GM19099 (cell line): ENCODE data around the gene TMEM59L.

Experiments used
- POLR2A ChIP-seq: IDR thresholded peaks from 3 replicates; pipeline ENCODE4 v1.6.1; 2011; ENCODE audit warnings: low read depth; ENCODE audit not compliant: insufficient read length; ENCODE audit errors: extremely low read depth

Gene TMEM59L

DNA sequence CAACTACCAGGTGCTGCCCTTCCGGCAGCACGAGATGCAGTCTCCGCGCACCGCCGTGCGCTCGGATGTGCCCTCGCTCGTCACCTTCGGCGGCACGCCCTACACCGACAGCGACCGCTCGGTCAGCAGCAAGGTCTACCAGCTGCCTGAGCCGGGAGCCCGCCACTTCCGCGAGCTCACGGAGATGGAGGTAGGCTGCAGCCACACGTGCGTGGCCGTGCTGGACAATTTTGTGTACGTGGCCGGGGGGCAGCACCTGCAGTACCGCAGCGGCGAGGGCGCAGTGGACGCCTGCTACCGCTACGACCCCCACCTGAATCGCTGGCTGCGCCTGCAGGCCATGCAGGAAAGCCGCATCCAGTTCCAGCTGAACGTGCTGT, 55.6 kb downstream of the TMEM59L start:
- no peak for TF ChIP-seq POLR2A

DNA sequence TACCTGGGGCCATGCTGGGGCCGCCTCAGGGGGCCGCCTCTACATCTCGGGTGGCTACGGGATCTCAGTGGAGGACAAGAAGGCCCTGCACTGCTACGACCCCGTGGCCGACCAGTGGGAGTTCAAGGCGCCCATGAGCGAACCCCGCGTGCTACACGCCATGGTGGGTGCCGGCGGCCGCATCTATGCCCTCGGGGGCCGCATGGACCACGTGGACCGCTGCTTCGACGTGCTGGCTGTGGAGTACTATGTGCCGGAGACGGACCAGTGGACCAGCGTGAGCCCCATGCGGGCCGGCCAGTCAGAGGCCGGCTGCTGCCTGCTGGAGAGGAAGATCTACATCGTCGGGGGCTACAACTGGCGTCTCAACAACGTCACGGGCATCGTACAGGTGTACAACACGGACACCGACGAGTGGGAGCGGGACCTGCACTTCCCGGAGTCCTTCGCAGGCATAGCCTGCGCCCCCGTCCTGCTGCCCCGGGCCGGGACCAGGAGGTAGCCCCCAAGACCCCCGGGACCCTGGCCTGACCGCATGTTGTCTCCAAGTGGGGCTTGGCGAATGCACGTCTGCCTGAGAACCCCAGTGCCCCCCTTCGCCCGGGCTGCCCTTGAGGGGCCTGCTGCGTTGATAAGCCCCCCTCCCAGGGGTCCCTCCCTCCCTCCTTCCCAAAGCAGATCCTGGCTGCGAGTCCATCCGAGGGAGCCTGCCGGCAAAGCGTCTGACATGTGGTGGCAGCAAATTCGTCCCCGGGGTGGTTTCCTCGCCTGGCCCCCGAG, 56.3 kb downstream of the TMEM59L start:
- TF ChIP-seq POLR2A, result no peak

DNA sequence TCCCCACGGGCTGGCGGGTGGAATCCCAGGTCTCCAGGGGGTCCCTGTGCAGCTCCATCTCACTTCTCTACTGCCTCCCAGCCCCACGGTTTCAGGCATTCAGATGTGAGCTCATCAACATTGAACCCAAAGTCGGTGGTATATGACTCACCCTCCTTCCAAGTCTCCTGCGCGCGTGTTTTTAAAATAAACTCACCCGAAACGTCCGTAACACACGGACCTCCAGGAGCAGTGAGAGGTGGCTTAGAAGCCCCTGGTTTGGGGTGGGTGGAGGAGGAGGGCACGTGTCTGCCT, 56.8 kb downstream of the TMEM59L start:
- TF ChIP-seq POLR2A, result no peak

DNA sequence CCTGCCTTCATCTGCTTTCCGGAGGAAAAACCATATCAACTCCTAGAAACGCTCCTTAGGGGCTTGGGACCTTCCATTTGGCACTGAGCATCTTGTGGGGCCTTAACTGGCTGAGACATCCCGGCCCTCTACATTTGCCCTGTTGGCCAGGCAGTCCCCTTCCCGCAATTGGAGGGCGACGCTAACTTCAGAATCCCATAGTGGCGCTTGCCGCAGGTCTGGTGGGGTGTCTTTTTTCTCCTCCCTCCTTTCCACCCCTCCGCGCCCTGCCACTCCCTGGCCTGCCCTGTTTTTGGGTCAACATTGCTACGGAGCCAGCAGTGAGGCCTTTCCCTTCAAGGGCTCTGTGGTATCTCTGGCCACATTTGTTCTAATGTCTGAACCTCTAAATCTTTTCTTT, 57.2 kb downstream of the TMEM59L start:
- no peak for TF ChIP-seq POLR2A

DNA sequence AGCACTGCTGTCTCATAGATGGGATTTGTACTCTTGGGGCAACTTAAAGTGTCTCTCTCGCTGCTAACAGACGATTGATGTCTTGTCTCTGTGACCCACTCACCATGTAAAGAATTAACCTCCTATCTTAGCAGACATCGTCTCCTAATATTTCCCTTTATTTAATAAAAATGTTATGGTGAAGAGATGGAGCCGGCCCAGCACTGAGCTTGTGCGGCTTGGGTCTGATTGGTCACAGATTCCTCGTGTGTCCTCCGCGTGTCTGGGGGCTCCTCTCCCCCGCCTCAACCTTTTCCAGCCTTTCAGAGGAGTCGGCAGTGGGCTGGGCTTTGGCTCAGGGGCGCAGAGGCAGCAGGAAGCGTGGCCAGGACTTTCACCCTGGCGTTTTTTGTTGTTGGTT, 57.6 kb downstream of the TMEM59L start:
- no peak for TF ChIP-seq POLR2A
